Pericardium fibroblast (primary cell): ENCODE data around the gene EVA1C. TPM values are rescaled to one million over a fixed set of nuclear protein-coding genes. Genes with fewer than 3 reads are reported as not detected.

Experiments
- total RNA-seq: library from RNA; depleted of rRNA; stranded (reverse); fragments of >200 nt; gene quantifications from 2 replicates; pipeline ENCODE4 v1.2.3, GENCODE V29; 2015

The EVA1C gene
- 17.8 and 23.6 TPM in 2 replicates for total RNA-seq

GRCh38 chr21:32412162-32413014, at the start of gene EVA1C:
EVA1C (plus strand) TSS chr21:32412706; CDS start chr21:32412854, 148 bp downstream.

GRCh38 chr21:32392880-32393676, 19.4 kb upstream of the EVA1C start, which contains the start of gene URB1:
URB1 (minus strand) TSS chr21:32393012; CDS start chr21:32392910, 102 bp downstream.

Other genes with a start within 250 kb of the EVA1C start
- 2.8 and 6.4 TPM in 2 replicates for gene MIS18A, start 133.7 kb upstream of the EVA1C start, total RNA-seq
- 0.12 and 1.2 TPM in 2 replicates for gene MRAP, start 113.9 kb upstream of the EVA1C start, total RNA-seq
- 11.4 and 17.0 TPM in 2 replicates for gene URB1, start 19.7 kb upstream of the EVA1C start, total RNA-seq
- 0.34 and 0.35 TPM in 2 replicates for gene TCP10L, start 172.8 kb downstream of the EVA1C start, total RNA-seq
- gene CFAP298, start 199.7 kb downstream of the EVA1C start, total RNA-seq: 15.2 and 21.2 TPM in 2 replicates